Adipocyte (in vitro differentiated cells): Measurements from ENCODE around the gene TPCN2.
"Not testable (repeated sequence)": the region's sequence is repeated elsewhere in the genome, so short reads cannot be mapped to it uniquely, and the experiment has no call there.

Experiments
- DNase-seq: peaks from one replicate; pipeline ENCODE4 v3.0.0-alpha.2; 2015; ENCODE audit warnings: low read depth
- H3K27me3 ChIP-seq: replicated peaks from 2 replicates; pipeline ENCODE4 v1.7.0; 2013; ENCODE audit warnings: mild to moderate bottlenecking, low read length, moderate library complexity; ENCODE audit not compliant: control insufficient read depth, insufficient read depth
- H3K36me3 ChIP-seq: 2 replicates; pipeline ENCODE4 v1.7.0; 2013; ENCODE audit warnings: low read length, mild to moderate bottlenecking, moderate library complexity; ENCODE audit not compliant: control insufficient read depth, insufficient read depth, severe bottlenecking
- H3K4me1 ChIP-seq: 2 replicates; pipeline ENCODE4 v1.7.0; 2013; ENCODE audit warnings: mild to moderate bottlenecking, low read length, moderate library complexity; ENCODE audit not compliant: control insufficient read depth, insufficient read depth
- H3K4me3 ChIP-seq: 2 replicates; pipeline ENCODE4 v1.7.0; 2013; ENCODE audit warnings: mild to moderate bottlenecking, low read length, moderate library complexity
- H3K9ac ChIP-seq: 2 replicates; pipeline ENCODE4 v1.7.0; 2013; ENCODE audit warnings: mild to moderate bottlenecking, low read length, moderate library complexity
- H3K9me3 ChIP-seq: 2 replicates; pipeline ENCODE4 v1.7.0; 2013; ENCODE audit warnings: mild to moderate bottlenecking, low read length, moderate library complexity; ENCODE audit not compliant: control insufficient read depth

Gene TPCN2

GRCh38 chr11:69075421-69076128 lies 26.8 kb downstream of the TPCN2 start:
- no peak overlapping the region for H3K4me3 ChIP-seq
- H3K27me3 ChIP-seq: no peaks in the 10 kb centered on the region
- peaks cover 23% of the 10 kb centered on the region for H3K4me1 ChIP-seq
- peaks cover 51% of the 10 kb centered on the region for H3K36me3 ChIP-seq
- no peaks in the 10 kb centered on the region for H3K9me3 ChIP-seq
- DNase-seq: peak; percentile 87
- H3K9ac ChIP-seq: peak overlapping the region; percentile 49

GRCh38 chr11:69076129-69076791 lies 27.5 kb downstream of the TPCN2 start:
- Histone ChIP-seq H3K27me3 (no peaks in the 10 kb centered on the region), H3K9ac (no peak overlapping the region), H3K4me3 (no peak overlapping the region), H3K4me1 (peaks cover 24% of the 10 kb centered on the region), H3K36me3 (peaks cover 49% of the 10 kb centered on the region), H3K9me3 (no peaks in the 10 kb centered on the region)
- no peak for DNase-seq

GRCh38 chr11:69076977-69077376 lies 28.2 kb downstream of the TPCN2 start:
- DNase-seq, H3K27me3 ChIP-seq, H3K4me3 ChIP-seq, H3K9me3 ChIP-seq, H3K9ac ChIP-seq: not testable (repeated sequence)
- Histone ChIP-seq H3K36me3 (peaks cover 50% of the 10 kb centered on the region), H3K4me1 (peaks cover 24% of the 10 kb centered on the region)

- Histone ChIP-seq H3K9me3 (no peaks in the 10 kb centered on the region), H3K4me1 (peaks cover 24% of the 10 kb centered on the region), H3K4me3 (no peak overlapping the region), H3K9ac (no peak overlapping the region), H3K27me3 (no peaks in the 10 kb centered on the region), H3K36me3 (peaks cover 46% of the 10 kb centered on the region)
- DNase-seq: no peak
Observed at GRCh38 chr11:69078508-69078907, 29.8 kb downstream of the TPCN2 start.

- peaks cover 24% of the 10 kb centered on the region for H3K4me1 ChIP-seq
- H3K9me3 ChIP-seq: no peaks in the 10 kb centered on the region
- H3K27me3 ChIP-seq: no peaks in the 10 kb centered on the region
- peaks cover 46% of the 10 kb centered on the region for H3K36me3 ChIP-seq
- no peak overlapping the region for H3K4me3 ChIP-seq
- DNase-seq: no peak
- no peak overlapping the region for H3K9ac ChIP-seq
Observed at GRCh38 chr11:69078930-69079605, 30.3 kb downstream of the TPCN2 start.

GRCh38 chr11:69079661-69080256 lies 31.0 kb downstream of the TPCN2 start:
- no peak overlapping the region for H3K4me3 ChIP-seq
- H3K27me3 ChIP-seq: no peaks in the 10 kb centered on the region
- DNase-seq: no peak
- H3K9me3 ChIP-seq: no peaks in the 10 kb centered on the region
- peaks cover 48% of the 10 kb centered on the region for H3K36me3 ChIP-seq
- no peak overlapping the region for H3K9ac ChIP-seq
- peaks cover 22% of the 10 kb centered on the region for H3K4me1 ChIP-seq

GRCh38 chr11:69080257-69080995 lies 31.7 kb downstream of the TPCN2 start:
- H3K36me3 ChIP-seq: peaks cover 48% of the 10 kb centered on the region
- H3K9me3 ChIP-seq: no peaks in the 10 kb centered on the region
- H3K9ac ChIP-seq: no peak overlapping the region
- peak; percentile 66 for DNase-seq
- peaks cover 15% of the 10 kb centered on the region for H3K4me1 ChIP-seq
- H3K4me3 ChIP-seq: no peak overlapping the region
- H3K27me3 ChIP-seq: no peaks in the 10 kb centered on the region

- Histone ChIP-seq H3K9me3 (no peaks in the 10 kb centered on the region), H3K9ac (no peak overlapping the region), H3K27me3 (no peaks in the 10 kb centered on the region), H3K4me3 (no peak overlapping the region), H3K4me1 (peaks cover 9% of the 10 kb centered on the region), H3K36me3 (peaks cover 48% of the 10 kb centered on the region)
- no peak for DNase-seq
Observed at GRCh38 chr11:69081180-69081579, 32.4 kb downstream of the TPCN2 start.

GRCh38 chr11:69083531-69084247 lies 35.0 kb downstream of the TPCN2 start:
- Histone ChIP-seq H3K27me3 (no peaks in the 10 kb centered on the region), H3K36me3 (peaks cover 36% of the 10 kb centered on the region), H3K9ac (no peak overlapping the region), H3K4me1 (peaks cover 9% of the 10 kb centered on the region), H3K9me3 (no peaks in the 10 kb centered on the region), H3K4me3 (no peak overlapping the region)
- DNase-seq: no peak

GRCh38 chr11:69084371-69084770 lies 35.6 kb downstream of the TPCN2 start:
- Histone ChIP-seq H3K4me1 (peaks cover 15% of the 10 kb centered on the region), H3K27me3 (no peaks in the 10 kb centered on the region), H3K36me3 (peaks cover 30% of the 10 kb centered on the region), H3K9ac (no peak overlapping the region), H3K4me3 (no peak overlapping the region), H3K9me3 (no peaks in the 10 kb centered on the region)
- no peak for DNase-seq
